Naive thymus-derived CD4-positive, alpha-beta T cell (primary cell): ENCODE results near the gene FHIT. TPM values are rescaled to one million over a fixed set of nuclear protein-coding genes. Genes with fewer than 3 reads are reported as not detected.

Experiments
- ATAC-seq: fragments of 150-1000 bp; cut with Tn5 transposase; 2 replicates; pipeline ENCODE4 v1.10.0; 2021; ENCODE audit warnings: mild to moderate bottlenecking, moderate library complexity
- CTCF ChIA-PET: fragments of 350-600 bp; sonication (Branson Sonifier 250); formaldehyde crosslinking; loops from one replicate; lab custom pipeline; 2021; ENCODE audit warnings: antibody characterized with exemption; lab: Charles Lee
- POLR2A ChIA-PET: fragments of 350-600 bp; sonication (Branson Sonifier 250); formaldehyde crosslinking; loops from one replicate; lab custom pipeline; 2021; ENCODE audit warnings: antibody characterized with exemption, inconsistent platforms; lab: Charles Lee
- DNase-seq, 9 donors: peaks; one replicate each; pipeline versions ENCODE4 v3.0.0 to v3.0.0-alpha.2; 2020 to 2022; ENCODE audit warnings: mixed read lengths in 1 of 9
- H3K27ac ChIP-seq: one replicate; pipeline ENCODE4 v1.7.0; 2013; ENCODE audit warnings: mild to moderate bottlenecking, low read depth, low read length, moderate library complexity
- H3K27me3 ChIP-seq, 2 donors: one replicate each; pipeline ENCODE4 v1.7.0; 2013; ENCODE audit warnings: low read length in 2 of 2, mild to moderate bottlenecking in 2 of 2, moderate library complexity in 2 of 2; ENCODE audit not compliant: control insufficient read depth in 2 of 2, insufficient read depth in 2 of 2
- H3K36me3 ChIP-seq, 3 experiments: 1 replicate in 2 of 3; 2 replicates in 1 of 3; pipeline ENCODE4 v1.7.0; 2013; ENCODE audit warnings: low read length in 3 of 3, mild to moderate bottlenecking in 3 of 3, moderate library complexity in 1 of 3; ENCODE audit not compliant: insufficient read depth in 3 of 3, control insufficient read depth in 2 of 3
- H3K4me1 ChIP-seq, 2 donors: one replicate each; pipeline ENCODE4 v1.7.0; 2013; ENCODE audit warnings: low read length in 2 of 2, mild to moderate bottlenecking in 2 of 2, moderate library complexity in 1 of 2; ENCODE audit not compliant: control insufficient read depth in 2 of 2, insufficient read depth in 2 of 2
- H3K4me3 ChIP-seq: 2 replicates; pipeline ENCODE4 v1.7.0; 2013; ENCODE audit warnings: mild to moderate bottlenecking, low read length
- H3K9me3 ChIP-seq, 3 experiments: 1 replicate in 2 of 3; 2 replicates in 1 of 3; pipeline ENCODE4 v1.7.0; 2013; ENCODE audit warnings: low read length in 3 of 3; ENCODE audit not compliant: control insufficient read depth in 2 of 3
- H3K27ac Mint-ChIP-seq, 9 donors: one replicate each; pipeline ENCODE4 v1.8.0; 2020 to 2022; ENCODE audit warnings: mixed read lengths in 9 of 9, mild to moderate bottlenecking in 8 of 9, moderate library complexity in 5 of 9, inconsistent platforms in 2 of 9
- H3K27me3 Mint-ChIP-seq, 5 donors: one replicate each; pipeline ENCODE4 v1.8.0; 2021 to 2022; ENCODE audit warnings: mixed read lengths in 5 of 5, mild to moderate bottlenecking in 1 of 5
- H3K36me3 Mint-ChIP-seq, 5 donors: one replicate each; pipeline ENCODE4 v1.8.0; 2020 to 2022; ENCODE audit warnings: mixed read lengths in 5 of 5, mild to moderate bottlenecking in 3 of 5, inconsistent platforms in 1 of 5
- H3K4me1 Mint-ChIP-seq, 7 donors: one replicate each; pipeline ENCODE4 v1.8.0; 2020 to 2022; ENCODE audit warnings: mixed read lengths in 7 of 7, mild to moderate bottlenecking in 3 of 7, inconsistent platforms in 1 of 7
- H3K4me3 Mint-ChIP-seq, 10 donors: one replicate each; pipeline ENCODE4 v1.8.0; 2020 to 2022; ENCODE audit warnings: mild to moderate bottlenecking in 10 of 10, mixed read lengths in 10 of 10, moderate library complexity in 6 of 10, inconsistent platforms in 2 of 10
- H3K9me3 Mint-ChIP-seq, 11 donors: one replicate each; pipeline ENCODE4 v1.8.0; 2020 to 2022; ENCODE audit warnings: mixed read lengths in 11 of 11, mild to moderate bottlenecking in 4 of 11, inconsistent platforms in 1 of 11, moderate library complexity in 1 of 11
- intact Hi-C, 2 donors: fragments of 100-400 bp; cut with micrococcal nuclease; formaldehyde crosslinking; loops; one replicate each; pipeline ENCODE4 v1.15.1; 2023
- polyA plus RNA-seq, 2 donors: library from polyadenylated mRNA; unstranded; fragments of 300-500 nt; fragmentation: Illumina TruSeq; gene quantifications; one replicate each; pipeline ENCODE4 v1.2.3, GENCODE V29; 2021
- total RNA-seq, 6 experiments: library from RNA in 5 of 6; stranded (reverse) in 5 of 6; gene quantifications; 1 replicate in 5 of 6; 2 replicates in 1 of 6; pipeline ENCODE4 v1.2.3 and lab custom pipeline; 2021 to 2026

The FHIT gene
- total and polyA plus RNA-seq, 7 experiments from 2014 or later = 51.2 to 230 (median 152) TPM

DNA sequence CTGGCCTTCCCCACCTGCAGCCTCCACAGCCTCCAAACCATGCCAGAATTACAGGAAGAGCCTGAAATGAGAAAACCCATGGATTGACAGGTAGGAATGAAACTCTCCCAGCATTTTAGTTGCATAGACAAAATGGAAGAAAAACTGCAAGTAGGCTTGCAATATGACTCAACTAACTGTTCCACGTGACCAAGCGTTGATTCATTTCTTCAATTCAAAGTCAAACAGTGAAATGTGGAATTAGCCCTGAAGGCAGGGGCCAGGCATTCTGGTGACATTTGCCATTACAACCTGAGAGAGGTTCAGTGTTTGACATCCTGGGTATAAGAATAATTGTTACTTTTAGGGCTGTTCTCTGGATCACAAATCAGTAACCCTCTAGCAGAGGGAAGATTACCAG lies 1525.0 kb downstream of the FHIT start:
- ATAC-seq (no peak), DNase-seq (no peak)
- Mint-ChIP-seq H3K27me3 (peaks cover 0 to 8% (median 0%) of the 10 kb centered on the region in 5 donors), H3K27ac (no peak overlapping the region), H3K4me1 (peaks cover 5 to 39% (median 25%) of the 10 kb centered on the region in 7 donors), H3K9me3 (peaks cover 0 to 16% (median 4%) of the 10 kb centered on the region in 11 donors), H3K36me3 (peaks cover 0 to 30% (median 19%) of the 10 kb centered on the region in 5 donors), H3K4me3 (no peak overlapping the region)
- ChIA-PET POLR2A (no interaction called here), CTCF (no interaction called here)
- Histone ChIP-seq H3K27ac (no peak overlapping the region), H3K27me3 (no peaks in the 10 kb centered on the region), H3K4me3 (no peak overlapping the region), H3K36me3 (no peaks in the 10 kb centered on the region), H3K9me3 (no peaks in the 10 kb centered on the region), H3K4me1 (no peaks in the 10 kb centered on the region)
- intact Hi-C loops = no loop called here

DNA sequence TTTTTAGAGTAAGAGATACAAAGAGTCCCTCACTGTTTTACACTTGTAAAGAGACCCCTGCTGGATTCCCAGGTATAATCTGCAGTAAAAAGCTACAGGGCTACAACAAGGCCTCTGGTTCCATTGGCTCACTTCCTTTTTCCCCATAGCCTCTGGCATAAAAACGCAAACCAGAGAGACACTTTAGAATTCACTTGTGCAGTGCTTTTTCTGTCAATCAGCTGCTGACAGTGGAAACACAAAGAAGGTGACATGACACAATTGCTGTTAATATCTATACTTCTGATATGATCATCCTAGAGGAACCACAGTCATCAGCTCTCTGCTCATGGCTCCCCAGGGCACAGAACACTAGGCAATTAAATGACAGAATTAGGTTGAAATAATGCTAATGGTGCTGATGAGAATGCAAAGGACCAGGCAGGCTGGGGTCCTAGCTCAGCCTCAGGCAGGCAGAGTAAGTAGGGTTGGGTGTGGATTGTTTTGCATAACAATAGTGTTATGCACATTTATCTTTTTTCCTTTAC lies 1533.5 kb downstream of the FHIT start:
- H3K36me3 ChIP-seq = no peaks in the 10 kb centered on the region
- no peaks in the 10 kb centered on the region for H3K4me1 Mint-ChIP-seq
- no peak overlapping the region for H3K27ac Mint-ChIP-seq
- ChIA-PET POLR2A (interaction anchor here (1.0 kb wide), 1 partner anchor 8 kb away, joined by 3 read pairs; no protein-coding TSS in a partner anchor), CTCF (interaction anchor here (1.1 kb wide), 1 partner anchor 277 kb away, joined by 3 read pairs; no protein-coding TSS in a partner anchor)
- intact Hi-C loops = no loop called here
- H3K4me3 ChIP-seq = no peak overlapping the region
- no peaks in the 10 kb centered on the region for H3K9me3 ChIP-seq
- H3K4me3 Mint-ChIP-seq = no peak overlapping the region
- ATAC-seq (no peak), DNase-seq (no peak)
- H3K4me1 ChIP-seq = no peaks in the 10 kb centered on the region
- H3K36me3 Mint-ChIP-seq = peaks cover 7 to 18% (median 11%) of the 10 kb centered on the region in 5 donors
- no peak overlapping the region for H3K27ac ChIP-seq
- no peaks in the 10 kb centered on the region for H3K27me3 ChIP-seq
- H3K27me3 Mint-ChIP-seq = peaks cover 0 to 14% (median 0%) of the 10 kb centered on the region in 5 donors
- H3K9me3 Mint-ChIP-seq = peaks cover 0 to 26% (median 7%) of the 10 kb centered on the region in 11 donors

DNA sequence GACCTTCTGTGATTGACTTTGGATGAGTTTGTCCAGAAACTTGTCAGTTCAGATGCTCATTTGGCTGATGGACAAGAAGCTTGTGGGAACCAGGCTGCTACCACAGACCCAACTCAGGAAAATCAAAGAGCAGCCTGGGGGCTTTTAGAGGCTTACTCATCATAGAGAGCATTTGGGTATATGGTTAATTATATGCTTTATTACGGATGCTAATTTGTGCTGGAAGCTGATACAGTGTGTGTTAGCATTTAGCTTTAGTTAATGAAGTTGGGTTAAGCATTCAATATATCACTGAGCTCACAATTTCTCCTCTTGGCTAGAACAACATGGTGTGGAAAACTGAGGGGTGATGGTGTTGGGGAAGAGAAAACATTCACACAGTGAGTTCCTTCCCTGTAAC lies 1537.2 kb downstream of the FHIT start:
- no peaks in the 10 kb centered on the region for H3K9me3 ChIP-seq
- Mint-ChIP-seq H3K4me3 (no peak overlapping the region), H3K27me3 (peaks cover 0 to 3% (median 0%) of the 10 kb centered on the region in 5 donors), H3K36me3 (peaks cover 10 to 21% (median 16%) of the 10 kb centered on the region in 5 donors), H3K9me3 (peaks cover 0 to 30% (median 7%) of the 10 kb centered on the region in 11 donors), H3K27ac (no peak overlapping the region), H3K4me1 (peaks cover 0 to 4% (median 3%) of the 10 kb centered on the region in 7 donors)
- no peak overlapping the region for H3K4me3 ChIP-seq
- DNase-seq (no peak), ATAC-seq (no peak)
- H3K4me1 ChIP-seq = peaks cover 0 to 17% of the 10 kb centered on the region in 2 donors
- no peaks in the 10 kb centered on the region for H3K36me3 ChIP-seq
- ChIA-PET CTCF (interaction anchor here (0.8 kb wide), 1 partner anchor 15 kb away, joined by 3 read pairs; no protein-coding TSS in a partner anchor), POLR2A (no interaction called here)
- no peaks in the 10 kb centered on the region for H3K27me3 ChIP-seq
- no peak overlapping the region for H3K27ac ChIP-seq
- intact Hi-C loops = loop anchor here in 1 of 2 donors (5.0 kb wide), 1 partner anchor 58 kb away; no protein-coding TSS in a partner anchor

DNA sequence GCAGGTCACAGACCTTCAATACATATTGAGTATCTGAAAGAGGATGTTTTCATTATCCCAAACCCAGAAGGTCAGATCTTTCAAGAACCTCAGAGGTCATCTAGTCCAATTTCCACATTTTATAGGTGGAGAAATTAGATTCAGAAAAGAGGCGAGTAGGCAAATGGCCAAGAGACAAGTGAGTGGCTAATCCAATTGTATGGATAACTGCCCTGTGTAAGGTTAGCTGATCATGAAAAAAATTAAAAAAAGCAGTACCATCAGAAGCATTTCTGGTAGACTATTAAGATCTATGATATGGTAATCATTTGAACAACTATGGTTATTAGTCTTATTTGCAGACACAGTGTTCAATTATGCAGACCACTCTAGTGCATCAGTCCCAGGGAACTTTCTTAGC lies 1540.7 kb downstream of the FHIT start:
- H3K4me3 ChIP-seq = no peak overlapping the region
- CTCF ChIA-PET = interaction anchor here (1.0 kb wide), 1 partner anchor 147 kb away, joined by 3 read pairs; no protein-coding TSS in a partner anchor

DNA sequence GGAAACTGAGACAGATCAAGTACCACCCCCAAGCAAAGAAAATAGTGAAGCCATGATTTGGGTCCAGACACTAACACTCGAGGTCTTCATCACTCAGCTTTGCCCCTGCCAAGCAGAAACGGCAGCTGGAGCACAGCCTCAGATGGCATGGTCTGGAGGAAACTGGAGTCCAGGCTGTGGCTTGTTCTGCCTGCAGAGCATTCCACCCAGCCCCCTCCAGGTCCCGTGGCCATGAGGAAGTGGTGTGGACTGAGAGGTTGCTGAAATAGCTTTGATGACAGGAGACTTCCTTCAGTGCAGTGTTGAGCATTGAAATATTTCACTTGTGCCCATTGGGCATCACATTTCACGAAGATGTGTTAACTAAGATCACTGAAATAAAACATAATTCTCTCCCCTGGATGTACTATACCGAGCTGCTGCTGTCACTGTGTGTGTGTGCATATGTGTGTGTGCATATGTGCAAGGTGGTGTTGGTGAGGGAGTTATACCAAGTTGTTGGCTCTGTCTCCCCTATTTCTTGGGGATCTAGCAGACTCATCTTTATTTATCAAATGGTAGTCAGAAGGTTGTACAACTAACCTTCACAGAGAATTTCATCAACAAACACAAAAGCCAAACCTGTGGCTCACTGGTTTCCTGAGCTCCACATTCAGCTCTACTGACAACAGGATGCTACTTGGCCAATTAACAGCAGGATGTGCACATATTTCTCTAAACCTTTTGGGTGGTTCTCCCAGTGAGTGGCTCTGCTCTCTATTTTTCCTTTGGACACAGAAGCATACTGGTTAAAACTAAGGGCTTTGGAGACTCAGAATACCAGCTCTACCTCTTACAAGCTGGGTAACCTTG lies 1541.3 kb downstream of the FHIT start:
- Mint-ChIP-seq H3K27ac (no peak overlapping the region), H3K27me3 (peaks cover 0 to 2% (median 0%) of the 10 kb centered on the region in 5 donors), H3K36me3 (peaks cover 10 to 19% (median 12%) of the 10 kb centered on the region in 5 donors), H3K4me1 (peaks cover 0 to 4% (median 3%) of the 10 kb centered on the region in 7 donors), H3K9me3 (peaks cover 0 to 26% (median 7%) of the 10 kb centered on the region in 11 donors), H3K4me3 (no peak overlapping the region)
- H3K27ac ChIP-seq = no peak overlapping the region
- no peaks in the 10 kb centered on the region for H3K9me3 ChIP-seq
- H3K4me3 ChIP-seq = no peak overlapping the region
- peak in 6 of 9 donors; percentile 7 to 47 (median 36) for DNase-seq
- peak; percentile 88 for ATAC-seq
- H3K36me3 ChIP-seq = no peaks in the 10 kb centered on the region
- no peaks in the 10 kb centered on the region for H3K27me3 ChIP-seq
- peaks cover 0 to 17% of the 10 kb centered on the region in 2 donors for H3K4me1 ChIP-seq
- ChIA-PET POLR2A (interaction anchor here (0.6 to 1.3 kb wide), 3 partner anchors 9 to 350 kb away, joined by 3 read pairs; no protein-coding TSS in a partner anchor), CTCF (interaction anchor here (0.5 to 1.0 kb wide), 4 partner anchors 147 to 1382 kb away, joined by 3 read pairs; no protein-coding TSS in a partner anchor)
- intact Hi-C loops = loop anchor here (2.0 to 5.0 kb wide), 2 partner anchors 62 to 147 kb away; no protein-coding TSS in a partner anchor

More for the DNA sequence above, 1540.7 kb downstream of the FHIT start:
- H3K36me3 Mint-ChIP-seq = peaks cover 10 to 19% (median 16%) of the 10 kb centered on the region in 5 donors
- peaks cover 0 to 4% (median 3%) of the 10 kb centered on the region in 7 donors for H3K4me1 Mint-ChIP-seq
- H3K27ac ChIP-seq = no peak overlapping the region
- H3K27ac Mint-ChIP-seq = no peak overlapping the region
- POLR2A ChIA-PET = interaction anchor here (1.2 to 1.3 kb wide), 2 partner anchors 8 to 21 kb away, joined by 3 read pairs; no protein-coding TSS in a partner anchor
- no peak overlapping the region for H3K4me3 Mint-ChIP-seq
- peaks cover 0 to 17% of the 10 kb centered on the region in 2 donors for H3K4me1 ChIP-seq
- H3K9me3 ChIP-seq = no peaks in the 10 kb centered on the region
- intact Hi-C loops = loop anchor here in 1 of 2 donors (5.0 kb wide), 1 partner anchor 62 kb away; no protein-coding TSS in a partner anchor
- H3K36me3 ChIP-seq = no peaks in the 10 kb centered on the region
- H3K27me3 Mint-ChIP-seq = peaks cover 0 to 2% (median 0%) of the 10 kb centered on the region in 5 donors
- ATAC-seq = no peak
- H3K27me3 ChIP-seq = no peaks in the 10 kb centered on the region
- no peak for DNase-seq
- H3K9me3 Mint-ChIP-seq = peaks cover 0 to 30% (median 7%) of the 10 kb centered on the region in 11 donors

DNA sequence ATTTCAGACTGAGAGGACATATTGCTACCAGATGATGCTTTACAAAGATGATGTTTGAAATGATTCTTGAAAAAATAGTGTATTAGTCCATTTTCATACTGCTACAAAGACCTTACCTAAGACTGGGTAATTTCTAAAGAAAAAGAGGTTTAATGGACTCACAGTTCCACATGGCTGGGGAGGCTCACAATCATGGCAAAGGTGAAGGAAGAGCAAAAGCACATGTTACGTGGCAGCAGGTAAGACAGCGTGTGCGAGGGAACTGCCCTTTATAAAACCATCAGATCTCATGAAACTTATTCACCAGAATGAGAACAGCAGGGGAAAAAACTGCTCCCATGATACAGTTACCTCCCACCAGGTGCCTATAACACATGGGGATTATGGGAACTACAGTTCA lies 1543.0 kb downstream of the FHIT start:
- H3K27ac Mint-ChIP-seq = no peak overlapping the region
- no peak overlapping the region for H3K4me3 Mint-ChIP-seq
- H3K27me3 Mint-ChIP-seq = no peaks in the 10 kb centered on the region
- H3K36me3 Mint-ChIP-seq = peaks cover 7 to 12% (median 7%) of the 10 kb centered on the region in 5 donors
- H3K4me1 Mint-ChIP-seq = peaks cover 0 to 4% (median 3%) of the 10 kb centered on the region in 7 donors
- no peak for DNase-seq
- H3K9me3 Mint-ChIP-seq = peaks cover 0 to 9% (median 5%) of the 10 kb centered on the region in 11 donors
- ATAC-seq = no peak
- intact Hi-C loops = loop anchor here in 1 of 2 donors (2.0 kb wide), 1 partner anchor 149 kb away; no protein-coding TSS in a partner anchor
- Histone ChIP-seq H3K4me1 (peaks cover 0 to 17% of the 10 kb centered on the region in 2 donors), H3K9me3 (no peaks in the 10 kb centered on the region), H3K36me3 (no peaks in the 10 kb centered on the region), H3K27ac (no peak overlapping the region), H3K27me3 (no peaks in the 10 kb centered on the region), H3K4me3 (no peak overlapping the region)
- ChIA-PET POLR2A (no interaction called here), CTCF (no interaction called here)
